Measurements from ENCODE around the gene METRNL.

Gene METRNL

DNA sequence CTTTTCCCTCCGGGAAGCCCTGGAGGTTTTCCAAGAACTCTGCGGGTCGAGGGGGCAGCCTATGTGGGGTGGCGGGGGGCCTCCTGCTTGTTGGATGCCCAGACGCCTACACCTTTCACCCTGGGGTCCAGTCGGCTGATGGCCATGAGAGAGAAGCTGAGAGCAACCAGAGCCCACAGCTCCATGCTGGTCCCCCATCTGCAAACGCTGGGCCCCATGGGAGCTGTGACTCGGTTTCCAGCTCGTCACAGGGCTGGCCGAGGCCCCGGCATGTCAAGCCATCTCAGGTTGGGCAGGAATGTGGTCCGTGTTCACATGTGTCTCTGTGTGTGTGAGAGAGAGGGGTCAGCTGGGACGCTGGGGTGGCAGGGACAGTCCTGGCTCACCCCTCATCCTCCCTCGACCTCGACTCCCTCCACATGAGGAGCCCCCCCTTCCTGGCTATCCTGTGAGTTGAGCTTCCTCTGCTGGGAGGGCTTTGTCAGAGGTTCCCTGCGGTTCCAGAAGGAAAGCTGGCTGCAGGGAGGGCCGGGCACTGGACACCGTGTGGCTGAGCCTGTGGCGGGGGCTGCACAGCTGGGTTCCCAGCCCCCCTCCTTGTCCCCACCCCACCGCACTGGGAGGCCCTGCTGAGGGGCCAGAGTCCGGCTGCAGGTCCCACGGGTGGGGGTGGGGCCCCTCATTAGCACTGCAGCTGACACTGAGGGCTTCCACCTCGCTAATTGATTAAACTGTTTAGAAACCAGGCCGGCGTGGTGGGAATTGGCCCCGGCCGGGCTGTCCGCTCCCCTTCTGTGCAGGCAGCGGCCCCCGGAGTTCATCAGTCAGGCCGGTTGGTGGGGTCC, 19.1 kb downstream of the METRNL start:
- no peak for TF ChIP-seq CTBP1 (IDR thresholded peaks at IDR 0.05; ENCODE audit: borderline replicate concordance)
- TF ChIP-seq FOXK2 (IDR thresholded peaks at IDR 0.05), result no peak
- no peak for TF ChIP-seq FOXA1 (IDR thresholded peaks at IDR 0.05)
- TF ChIP-seq BHLHE40 (IDR thresholded peaks at IDR 0.05; ENCODE audit: borderline replicate concordance), result no peak
- no peak for TF ChIP-seq ELF4 (IDR thresholded peaks at IDR 0.05)
- no peak for TF ChIP-seq ARNT (IDR thresholded peaks at IDR 0.05)
- TF ChIP-seq NFRKB (IDR thresholded peaks at IDR 0.05), result no peak
- TF ChIP-seq L3MBTL2 (conservative IDR thresholded peaks at IDR 0.05), result no peak
- no peak for TF ChIP-seq ZNF384 (IDR thresholded peaks at IDR 0.05)
- TF ChIP-seq LEF1 (IDR thresholded peaks at IDR 0.05; ENCODE audit: borderline replicate concordance), result no peak
- TF ChIP-seq TARDBP (IDR thresholded peaks at IDR 0.05), result no peak
- TF ChIP-seq SUZ12 (IDR thresholded peaks at IDR 0.05), result no peak
- no peak for TF ChIP-seq SP1 (IDR thresholded peaks at IDR 0.05)
- TF ChIP-seq FOXM1 (IDR thresholded peaks at IDR 0.05; ENCODE audit: borderline replicate concordance), result no peak
- no peak for TF ChIP-seq HDGF (IDR thresholded peaks at IDR 0.05; ENCODE audit: borderline replicate concordance)
- TF ChIP-seq, protein P1, sequence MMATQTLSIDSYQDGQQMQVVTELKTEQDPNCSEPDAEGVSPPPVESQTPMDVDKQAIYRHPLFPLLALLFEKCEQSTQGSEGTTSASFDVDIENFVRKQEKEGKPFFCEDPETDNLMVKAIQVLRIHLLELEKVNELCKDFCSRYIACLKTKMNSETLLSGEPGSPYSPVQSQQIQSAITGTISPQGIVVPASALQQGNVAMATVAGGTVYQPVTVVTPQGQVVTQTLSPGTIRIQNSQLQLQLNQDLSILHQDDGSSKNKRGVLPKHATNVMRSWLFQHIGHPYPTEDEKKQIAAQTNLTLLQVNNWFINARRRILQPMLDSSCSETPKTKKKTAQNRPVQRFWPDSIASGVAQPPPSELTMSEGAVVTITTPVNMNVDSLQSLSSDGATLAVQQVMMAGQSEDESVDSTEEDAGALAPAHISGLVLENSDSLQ (IDR thresholded peaks at IDR 0.05), result no peak
- ChIA-PET POLR2A (no interaction called here), CTCF (no interaction called here)
- DNase-seq (ENCODE audit: extremely low spot score), result no peak

DNA sequence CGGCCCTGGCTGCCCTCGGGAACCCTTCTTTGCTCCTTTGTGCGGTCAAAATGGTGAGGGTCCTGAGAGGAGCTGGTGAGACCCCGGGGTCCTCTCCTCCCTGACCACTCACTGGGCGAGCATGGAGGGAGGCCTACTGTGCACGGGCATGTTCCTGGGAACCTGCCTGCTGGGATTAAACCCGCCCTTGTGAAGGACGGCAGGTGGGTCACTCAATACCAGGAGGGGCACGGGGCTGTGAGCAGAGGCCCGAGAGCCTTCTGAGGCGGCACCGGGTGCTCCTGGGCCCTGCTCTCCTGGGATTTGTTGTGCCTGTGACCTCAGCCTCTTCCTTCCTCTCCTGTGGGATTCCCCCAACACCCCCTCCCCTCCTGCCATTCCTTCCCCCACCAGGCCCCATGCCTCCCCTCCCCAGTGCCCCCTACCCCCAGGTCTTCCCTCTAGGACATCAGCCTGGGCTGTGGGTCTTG, 19.7 kb downstream of the METRNL start:
- TF ChIP-seq FOXM1 (IDR thresholded peaks at IDR 0.05; ENCODE audit: borderline replicate concordance) (no peak), TARDBP (IDR thresholded peaks at IDR 0.05) (no peak), BHLHE40 (IDR thresholded peaks at IDR 0.05; ENCODE audit: borderline replicate concordance) (no peak), CTBP1 (IDR thresholded peaks at IDR 0.05; ENCODE audit: borderline replicate concordance) (no peak), ZNF384 (IDR thresholded peaks at IDR 0.05) (no peak), SUZ12 (IDR thresholded peaks at IDR 0.05) (no peak), NFRKB (IDR thresholded peaks at IDR 0.05) (no peak), FOXA1 (IDR thresholded peaks at IDR 0.05) (no peak), ELF4 (IDR thresholded peaks at IDR 0.05) (no peak), ARNT (IDR thresholded peaks at IDR 0.05) (no peak), HDGF (IDR thresholded peaks at IDR 0.05; ENCODE audit: borderline replicate concordance) (no peak), FOXK2 (IDR thresholded peaks at IDR 0.05) (no peak), L3MBTL2 (conservative IDR thresholded peaks at IDR 0.05) (no peak), SP1 (IDR thresholded peaks at IDR 0.05) (no peak), LEF1 (IDR thresholded peaks at IDR 0.05; ENCODE audit: borderline replicate concordance) (no peak)
- TF ChIP-seq, protein P1 (IDR thresholded peaks at IDR 0.05), result no peak

DNA sequence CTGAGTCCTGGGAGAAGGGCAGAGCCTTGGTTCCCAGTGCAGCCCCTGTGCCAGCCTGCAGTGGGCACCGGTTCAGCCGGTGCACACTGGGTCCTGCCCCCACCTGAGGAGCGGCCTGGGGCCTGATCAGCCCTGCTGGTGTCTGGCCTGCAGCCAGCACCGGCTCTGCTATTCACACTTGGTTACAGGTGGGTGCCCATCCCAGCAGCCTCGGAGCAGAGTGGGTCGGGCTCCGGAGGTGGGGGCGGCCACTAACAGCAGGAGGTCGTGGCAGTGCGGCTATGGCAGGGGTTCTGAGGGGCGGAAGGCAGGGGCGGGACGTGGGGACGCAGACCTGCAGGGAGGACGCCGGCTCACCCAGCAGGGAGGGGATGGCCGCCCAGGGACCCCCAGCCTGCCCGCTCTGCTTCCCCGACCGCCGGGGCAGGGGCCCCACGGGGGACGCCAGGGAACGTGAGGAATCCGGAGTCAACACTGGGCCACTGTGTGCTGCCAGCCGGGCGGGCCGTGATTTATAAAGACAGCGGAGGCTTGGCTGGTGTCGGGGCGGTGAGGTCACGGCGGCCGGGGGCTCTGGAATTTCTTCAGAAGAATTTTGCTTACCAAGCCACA, 20.3 kb downstream of the METRNL start:
- DNase-seq (ENCODE audit: extremely low spot score), result no peak
- TF ChIP-seq SUZ12 (IDR thresholded peaks at IDR 0.05), result no peak
- ChIA-PET CTCF (no interaction called here), POLR2A (no interaction called here)

More for the DNA sequence above, 19.7 kb downstream of the METRNL start:
- CTCF ChIA-PET, result no interaction called here
- POLR2A ChIA-PET, result no interaction called here
- no peak for DNase-seq (ENCODE audit: extremely low spot score)

DNA sequence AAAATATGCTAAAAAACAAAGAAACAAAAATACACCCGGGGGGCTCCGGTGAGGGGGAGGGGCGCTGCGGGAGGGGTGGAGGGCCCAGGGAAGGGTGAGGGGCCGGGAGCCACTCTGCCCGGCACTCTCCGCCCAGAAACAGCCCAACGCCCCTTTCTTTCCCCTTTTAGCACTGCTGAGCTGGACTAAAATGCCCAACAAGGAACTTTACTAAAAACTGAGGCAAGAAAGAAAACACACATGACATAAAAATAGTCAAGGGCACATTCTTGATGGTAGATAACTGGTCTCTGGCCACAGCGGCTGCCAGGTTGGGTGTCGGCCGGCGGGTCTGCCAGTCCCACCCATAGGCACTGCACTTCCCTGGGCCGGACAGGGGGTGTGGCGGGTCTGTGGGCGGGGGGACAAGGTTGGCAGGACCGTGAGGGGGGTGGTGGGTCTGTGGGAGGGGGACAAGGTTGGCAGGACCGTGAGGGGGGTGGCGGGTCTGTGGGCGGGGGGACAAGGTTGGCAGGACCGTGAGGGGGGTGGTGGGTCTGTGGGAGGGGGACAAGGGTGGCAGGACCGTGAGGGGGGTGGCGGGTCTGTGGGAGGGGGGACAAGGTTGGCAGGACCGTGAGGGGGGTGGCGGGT, 20.9 kb downstream of the METRNL start:
- no peak for DNase-seq (ENCODE audit: extremely low spot score)
- CTCF ChIA-PET, result no interaction called here
- TF ChIP-seq FOXM1 (IDR thresholded peaks at IDR 0.05; ENCODE audit: borderline replicate concordance) (no peak), SUZ12 (IDR thresholded peaks at IDR 0.05) (no peak), SP1 (IDR thresholded peaks at IDR 0.05) (no peak), CTBP1 (IDR thresholded peaks at IDR 0.05; ENCODE audit: borderline replicate concordance) (no peak), HDGF (IDR thresholded peaks at IDR 0.05; ENCODE audit: borderline replicate concordance) (no peak), FOXA1 (IDR thresholded peaks at IDR 0.05) (no peak), ARNT (IDR thresholded peaks at IDR 0.05) (no peak), ZNF384 (IDR thresholded peaks at IDR 0.05) (no peak), FOXK2 (IDR thresholded peaks at IDR 0.05) (no peak), LEF1 (IDR thresholded peaks at IDR 0.05; ENCODE audit: borderline replicate concordance) (no peak), NFRKB (IDR thresholded peaks at IDR 0.05) (no peak), ELF4 (IDR thresholded peaks at IDR 0.05) (no peak), TARDBP (IDR thresholded peaks at IDR 0.05) (no peak), BHLHE40 (IDR thresholded peaks at IDR 0.05; ENCODE audit: borderline replicate concordance) (no peak), L3MBTL2 (conservative IDR thresholded peaks at IDR 0.05) (no peak)
- TF ChIP-seq, protein P1 (IDR thresholded peaks at IDR 0.05), result no peak

DNA sequence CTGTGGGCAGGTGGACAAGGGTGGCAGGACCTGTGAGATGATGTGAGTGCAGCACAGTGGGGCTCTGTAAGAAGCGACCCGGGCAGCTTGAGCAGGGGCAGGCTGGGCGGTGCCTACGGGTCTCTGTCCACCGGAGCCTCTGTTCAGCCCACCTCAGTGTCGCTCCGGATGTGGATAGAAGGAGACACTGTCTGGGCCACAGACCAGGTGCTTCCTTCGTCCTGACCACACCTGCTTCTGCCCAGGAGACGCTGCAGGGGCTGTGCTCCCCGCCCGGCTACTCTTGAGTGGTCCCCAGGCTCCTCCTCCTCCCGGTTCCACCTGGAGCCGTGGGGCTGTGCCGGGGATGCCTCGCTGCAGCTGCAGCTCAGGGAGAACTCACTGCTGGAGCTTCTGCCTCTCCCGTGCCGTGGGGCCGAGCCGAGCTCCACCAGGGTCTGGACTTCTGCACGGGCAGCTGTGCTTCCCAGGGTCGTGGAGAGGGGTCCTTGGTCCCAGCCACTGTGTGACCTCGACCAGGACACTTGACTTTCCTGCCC, 21.5 kb downstream of the METRNL start:
- ChIA-PET POLR2A (no interaction called here), CTCF (no interaction called here)
- TF ChIP-seq, protein P1 (IDR thresholded peaks at IDR 0.05), result no peak
- TF ChIP-seq HDGF (IDR thresholded peaks at IDR 0.05; ENCODE audit: borderline replicate concordance), result no peak
- TF ChIP-seq ZNF384 (IDR thresholded peaks at IDR 0.05), result no peak
- no peak for TF ChIP-seq CTBP1 (IDR thresholded peaks at IDR 0.05; ENCODE audit: borderline replicate concordance)
- TF ChIP-seq SUZ12 (IDR thresholded peaks at IDR 0.05), result no peak
- TF ChIP-seq ELF4 (IDR thresholded peaks at IDR 0.05), result no peak
- TF ChIP-seq FOXM1 (IDR thresholded peaks at IDR 0.05; ENCODE audit: borderline replicate concordance), result no peak
- no peak for TF ChIP-seq LEF1 (IDR thresholded peaks at IDR 0.05; ENCODE audit: borderline replicate concordance)
- TF ChIP-seq SP1 (IDR thresholded peaks at IDR 0.05), result no peak
- TF ChIP-seq FOXK2 (IDR thresholded peaks at IDR 0.05), result no peak
- no peak for DNase-seq (ENCODE audit: extremely low spot score)

More for the DNA sequence above, 20.9 kb downstream of the METRNL start:
- POLR2A ChIA-PET, result no interaction called here
